Endothelial cell of hepatic sinusoid (primary cell): Measurements from ENCODE around the gene OSTF1.

Source experiments
- in situ Hi-C: cut with HindIII; loops from 2 replicates; pipeline ENCODE4 v1.10.0; 2017; ENCODE audit warnings: low sequenced_read_pairs

Gene OSTF1

GRCh38 chr9:75117564-75117963, 29.2 kb downstream of the OSTF1 start:
- in situ Hi-C loops: no loop called here

- in situ Hi-C loops: no loop called here
Measured at GRCh38 chr9:75120686-75121085, 32.4 kb downstream of the OSTF1 start.

- in situ Hi-C loops: no loop called here
Measured at GRCh38 chr9:75121914-75122558, 33.7 kb downstream of the OSTF1 start.

GRCh38 chr9:75123696-75124095, 35.4 kb downstream of the OSTF1 start:
- in situ Hi-C loops: no loop called here

- in situ Hi-C loops: no loop called here
Measured at GRCh38 chr9:75128535-75128934, 40.2 kb downstream of the OSTF1 start.

- in situ Hi-C loops: no loop called here
Measured at GRCh38 chr9:75130172-75130571, 41.9 kb downstream of the OSTF1 start.

- in situ Hi-C loops: no loop called here
Measured at GRCh38 chr9:75130621-75131230, 42.4 kb downstream of the OSTF1 start.

GRCh38 chr9:75131700-75132099, 43.4 kb downstream of the OSTF1 start:
- in situ Hi-C loops: no loop called here

GRCh38 chr9:75132244-75132643, 43.9 kb downstream of the OSTF1 start:
- in situ Hi-C loops: no loop called here

GRCh38 chr9:75133396-75133795, 45.1 kb downstream of the OSTF1 start:
- in situ Hi-C loops: no loop called here

GRCh38 chr9:75134495-75134894, 46.2 kb downstream of the OSTF1 start:
- in situ Hi-C loops: no loop called here

GRCh38 chr9:75138260-75139040, 50.1 kb downstream of the OSTF1 start:
- in situ Hi-C loops: no loop called here

GRCh38 chr9:75139201-75139600, 50.9 kb downstream of the OSTF1 start:
- in situ Hi-C loops: no loop called here

- in situ Hi-C loops: no loop called here
Measured at GRCh38 chr9:75140261-75140660, 51.9 kb downstream of the OSTF1 start.

- in situ Hi-C loops: no loop called here
Measured at GRCh38 chr9:75142202-75142601, 53.9 kb downstream of the OSTF1 start.

GRCh38 chr9:75146229-75146628, 57.9 kb downstream of the OSTF1 start:
- in situ Hi-C loops: no loop called here

GRCh38 chr9:75147638-75148037, 59.3 kb downstream of the OSTF1 start:
- in situ Hi-C loops: no loop called here

GRCh38 chr9:75148561-75148960, 60.2 kb downstream of the OSTF1 start:
- in situ Hi-C loops: no loop called here

- in situ Hi-C loops: no loop called here
Measured at GRCh38 chr9:75149841-75150241, 61.5 kb downstream of the OSTF1 start.

- in situ Hi-C loops: no loop called here
Measured at GRCh38 chr9:75150512-75150911, 62.2 kb downstream of the OSTF1 start.

- in situ Hi-C loops: no loop called here
Measured at GRCh38 chr9:75152416-75152815, 64.1 kb downstream of the OSTF1 start.

GRCh38 chr9:75156858-75157257, 68.5 kb downstream of the OSTF1 start:
- in situ Hi-C loops: no loop called here
